ENCODE measurements around the gene SCG5. TPM values are rescaled to one million over a fixed set of nuclear protein-coding genes. Genes with fewer than 3 reads are reported as not detected.

The SCG5 gene
- total and polyA plus RNA-seq, 4 experiments from 2014 or later = 0.23 to 0.76 (median 0.35) TPM; not detected in 1

- H3K4me1 Mint-ChIP-seq = no peaks in the 10 kb centered on the region
- H3K27ac Mint-ChIP-seq = no peak overlapping the region
- H3K4me3 Mint-ChIP-seq = no peak overlapping the region
- Histone ChIP-seq H3K9me3 (ENCODE audit: control insufficient read depth in 1 of 2, low read length in 2 of 2) (no peaks in the 10 kb centered on the region), H3K4me3 (ENCODE audit: low read length in 2 of 2) (no peak overlapping the region), H3K27me3 (ENCODE audit: insufficient read depth, low read length) (no peaks in the 10 kb centered on the region), H3K4me1 (ENCODE audit: insufficient read depth, low read length) (no peaks in the 10 kb centered on the region), H3K36me3 (ENCODE audit: insufficient read depth, low read length) (no peaks in the 10 kb centered on the region), H3K27ac (ENCODE audit: low read depth, low read length) (no peak overlapping the region)
- ChIA-PET POLR2A (ENCODE audit: partially characterized antibody) (no interaction called here), CTCF (ENCODE audit: partially characterized antibody) (interaction anchor here (2.8 kb wide), 1 partner anchor 9 kb away, joined by 14 read pairs; no protein-coding TSS in a partner anchor)
- intact Hi-C loops (cut with micrococcal nuclease) = no loop called here
- H3K9me3 Mint-ChIP-seq = no peaks in the 10 kb centered on the region
- H3K36me3 Mint-ChIP-seq = no peaks in the 10 kb centered on the region
- no peaks in the 10 kb centered on the region for H3K27me3 Mint-ChIP-seq
- no peak for DNase-seq
Observed at GRCh38 chr15:32671339-32672325, 30.1 kb downstream of the SCG5 start.

- CTCF ChIA-PET (ENCODE audit: partially characterized antibody) = interaction anchor here (0.9 to 1.4 kb wide), 2 partner anchors 10 to 12 kb away, joined by 3 to 8 read pairs; no protein-coding TSS in a partner anchor
- H3K4me1 Mint-ChIP-seq = no peaks in the 10 kb centered on the region
Observed at GRCh38 chr15:32674681-32675080, 33.2 kb downstream of the SCG5 start.

GRCh38 chr15:32675466-32675865 is 34.0 kb downstream of the SCG5 start:
- H3K36me3 Mint-ChIP-seq = no peaks in the 10 kb centered on the region
- intact Hi-C loops (cut with micrococcal nuclease) = no loop called here
- no peak for DNase-seq
- ChIA-PET POLR2A (ENCODE audit: partially characterized antibody) (no interaction called here), CTCF (ENCODE audit: partially characterized antibody) (interaction anchor here (0.9 to 1.4 kb wide), 2 partner anchors 11 to 13 kb away, joined by 3 to 8 read pairs; no protein-coding TSS in a partner anchor)
- no peaks in the 10 kb centered on the region for H3K36me3 ChIP-seq (ENCODE audit: insufficient read depth, low read length)
- no peaks in the 10 kb centered on the region for H3K27me3 ChIP-seq (ENCODE audit: insufficient read depth, low read length)
- H3K9me3 ChIP-seq (ENCODE audit: control insufficient read depth in 1 of 2, low read length in 2 of 2) = no peaks in the 10 kb centered on the region
- no peaks in the 10 kb centered on the region for H3K27me3 Mint-ChIP-seq
- H3K27ac ChIP-seq (ENCODE audit: low read depth, low read length) = no peak overlapping the region
- no peak overlapping the region for H3K4me3 Mint-ChIP-seq
- H3K27ac Mint-ChIP-seq = no peak overlapping the region
- H3K9me3 Mint-ChIP-seq = no peaks in the 10 kb centered on the region
- no peaks in the 10 kb centered on the region for H3K4me1 ChIP-seq (ENCODE audit: insufficient read depth, low read length)
- no peak overlapping the region for H3K4me3 ChIP-seq (ENCODE audit: low read length in 2 of 2)
- no peaks in the 10 kb centered on the region for H3K4me1 Mint-ChIP-seq

More at GRCh38 chr15:32674681-32675080, 33.2 kb downstream of the SCG5 start:
- no peaks in the 10 kb centered on the region for H3K36me3 Mint-ChIP-seq
- H3K9me3 ChIP-seq (ENCODE audit: control insufficient read depth in 1 of 2, low read length in 2 of 2) = no peaks in the 10 kb centered on the region
- POLR2A ChIA-PET (ENCODE audit: partially characterized antibody) = no interaction called here
- H3K4me3 Mint-ChIP-seq = no peak overlapping the region
- H3K36me3 ChIP-seq (ENCODE audit: insufficient read depth, low read length) = no peaks in the 10 kb centered on the region
- no peak for DNase-seq
- no peak overlapping the region for H3K4me3 ChIP-seq (ENCODE audit: low read length in 2 of 2)
- intact Hi-C loops (cut with micrococcal nuclease) = no loop called here
- no peaks in the 10 kb centered on the region for H3K27me3 Mint-ChIP-seq
- H3K27me3 ChIP-seq (ENCODE audit: insufficient read depth, low read length) = no peaks in the 10 kb centered on the region
- no peaks in the 10 kb centered on the region for H3K4me1 ChIP-seq (ENCODE audit: insufficient read depth, low read length)
- H3K27ac Mint-ChIP-seq = no peak overlapping the region
- H3K9me3 Mint-ChIP-seq = no peaks in the 10 kb centered on the region
- H3K27ac ChIP-seq (ENCODE audit: low read depth, low read length) = no peak overlapping the region

- no peaks in the 10 kb centered on the region for H3K27me3 Mint-ChIP-seq
- no peak overlapping the region for H3K4me3 Mint-ChIP-seq
- H3K4me1 Mint-ChIP-seq = no peaks in the 10 kb centered on the region
- Histone ChIP-seq H3K9me3 (ENCODE audit: control insufficient read depth in 1 of 2, low read length in 2 of 2) (no peaks in the 10 kb centered on the region), H3K27ac (ENCODE audit: low read depth, low read length) (no peak overlapping the region), H3K27me3 (ENCODE audit: insufficient read depth, low read length) (no peaks in the 10 kb centered on the region), H3K4me1 (ENCODE audit: insufficient read depth, low read length) (no peaks in the 10 kb centered on the region), H3K4me3 (ENCODE audit: low read length in 2 of 2) (no peak overlapping the region), H3K36me3 (ENCODE audit: insufficient read depth, low read length) (no peaks in the 10 kb centered on the region)
- ChIA-PET CTCF (ENCODE audit: partially characterized antibody) (interaction anchor here (0.7 to 1.1 kb wide), 2 partner anchors 14 to 1025 kb away, joined by 3 to 4 read pairs; no protein-coding TSS in a partner anchor), POLR2A (ENCODE audit: partially characterized antibody) (no interaction called here)
- no peaks in the 10 kb centered on the region for H3K9me3 Mint-ChIP-seq
- H3K27ac Mint-ChIP-seq = no peak overlapping the region
- H3K36me3 Mint-ChIP-seq = no peaks in the 10 kb centered on the region
- DNase-seq = no peak
- intact Hi-C loops (cut with micrococcal nuclease) = no loop called here
Observed at GRCh38 chr15:32676169-32676568, 34.7 kb downstream of the SCG5 start.

GRCh38 chr15:32677238-32677750 is 35.8 kb downstream of the SCG5 start:
- Histone ChIP-seq H3K9me3 (ENCODE audit: control insufficient read depth in 1 of 2, low read length in 2 of 2) (no peaks in the 10 kb centered on the region), H3K27ac (ENCODE audit: low read depth, low read length) (no peak overlapping the region), H3K27me3 (ENCODE audit: insufficient read depth, low read length) (no peaks in the 10 kb centered on the region), H3K4me1 (ENCODE audit: insufficient read depth, low read length) (no peaks in the 10 kb centered on the region), H3K4me3 (ENCODE audit: low read length in 2 of 2) (no peak overlapping the region), H3K36me3 (ENCODE audit: insufficient read depth, low read length) (no peaks in the 10 kb centered on the region)
- CTCF ChIA-PET (ENCODE audit: partially characterized antibody) = no interaction called here
- no peaks in the 10 kb centered on the region for H3K9me3 Mint-ChIP-seq
- no peaks in the 10 kb centered on the region for H3K4me1 Mint-ChIP-seq
- H3K36me3 Mint-ChIP-seq = no peaks in the 10 kb centered on the region
- no peak overlapping the region for H3K4me3 Mint-ChIP-seq
- DNase-seq = no peak
- intact Hi-C loops (cut with micrococcal nuclease) = no loop called here
- H3K27ac Mint-ChIP-seq = no peak overlapping the region
- POLR2A ChIA-PET (ENCODE audit: partially characterized antibody) = no interaction called here
- no peaks in the 10 kb centered on the region for H3K27me3 Mint-ChIP-seq

- H3K9me3 ChIP-seq (ENCODE audit: control insufficient read depth in 1 of 2, low read length in 2 of 2) = no peaks in the 10 kb centered on the region
- H3K27ac ChIP-seq (ENCODE audit: low read depth, low read length) = no peak overlapping the region
- CTCF ChIA-PET (ENCODE audit: partially characterized antibody) = no interaction called here
- Mint-ChIP-seq H3K27me3 (no peaks in the 10 kb centered on the region), H3K36me3 (no peaks in the 10 kb centered on the region), H3K4me3 (no peak overlapping the region), H3K27ac (no peak overlapping the region), H3K9me3 (no peaks in the 10 kb centered on the region), H3K4me1 (no peaks in the 10 kb centered on the region)
- H3K4me1 ChIP-seq (ENCODE audit: insufficient read depth, low read length) = no peaks in the 10 kb centered on the region
- no peak for DNase-seq
- no peak overlapping the region for H3K4me3 ChIP-seq (ENCODE audit: low read length in 2 of 2)
- intact Hi-C loops (cut with micrococcal nuclease) = no loop called here
- no peaks in the 10 kb centered on the region for H3K36me3 ChIP-seq (ENCODE audit: insufficient read depth, low read length)
- no peaks in the 10 kb centered on the region for H3K27me3 ChIP-seq (ENCODE audit: insufficient read depth, low read length)
- POLR2A ChIA-PET (ENCODE audit: partially characterized antibody) = no interaction called here
Observed at GRCh38 chr15:32679298-32679690, 37.8 kb downstream of the SCG5 start.

GRCh38 chr15:32682569-32682968 is 41.1 kb downstream of the SCG5 start:
- Histone ChIP-seq H3K27me3 (ENCODE audit: insufficient read depth, low read length) (no peaks in the 10 kb centered on the region), H3K36me3 (ENCODE audit: insufficient read depth, low read length) (no peaks in the 10 kb centered on the region), H3K4me1 (ENCODE audit: insufficient read depth, low read length) (no peaks in the 10 kb centered on the region), H3K27ac (ENCODE audit: low read depth, low read length) (no peak overlapping the region), H3K4me3 (ENCODE audit: low read length in 2 of 2) (no peak overlapping the region), H3K9me3 (ENCODE audit: control insufficient read depth in 1 of 2, low read length in 2 of 2) (no peaks in the 10 kb centered on the region)
- DNase-seq = no peak
- intact Hi-C loops (cut with micrococcal nuclease) = no loop called here
- H3K4me1 Mint-ChIP-seq = no peaks in the 10 kb centered on the region
- POLR2A ChIA-PET (ENCODE audit: partially characterized antibody) = no interaction called here
- no peak overlapping the region for H3K4me3 Mint-ChIP-seq
- no peaks in the 10 kb centered on the region for H3K27me3 Mint-ChIP-seq
- CTCF ChIA-PET (ENCODE audit: partially characterized antibody) = interaction anchor here (0.9 to 1.5 kb wide), 3 partner anchors 13 to 20 kb away, joined by 3 read pairs; no protein-coding TSS in a partner anchor
- H3K27ac Mint-ChIP-seq = no peak overlapping the region
- no peaks in the 10 kb centered on the region for H3K36me3 Mint-ChIP-seq
- H3K9me3 Mint-ChIP-seq = no peaks in the 10 kb centered on the region
